ENCODE results near the gene ARL6IP4. TPM values are rescaled to one million over a fixed set of nuclear protein-coding genes. Genes with fewer than 3 reads are reported as not detected.

The ARL6IP4 gene
- total RNA-seq, 1 experiment from 2014 or later: 162 TPM

DNA sequence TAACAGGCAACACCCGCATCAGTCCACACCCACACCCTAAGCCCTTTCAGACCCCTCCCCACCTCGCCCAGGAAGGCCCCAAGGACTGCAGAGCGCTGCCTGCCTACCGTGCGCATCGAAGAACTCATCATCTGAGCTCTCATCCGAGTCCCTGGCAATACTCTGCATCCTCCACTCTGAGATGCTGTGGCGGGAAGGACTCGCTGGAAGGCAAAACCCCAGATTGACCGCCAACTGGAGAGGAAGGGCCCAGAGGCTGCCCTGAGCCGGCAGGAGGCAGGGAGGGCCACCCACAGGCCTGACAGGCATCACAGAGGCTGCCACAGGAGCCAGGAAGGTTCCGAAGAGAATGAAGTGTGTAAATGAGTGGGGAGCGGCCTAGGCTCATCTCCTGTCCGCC, 23.8 kb downstream of the ARL6IP4 start:
- Histone ChIP-seq H3K4me3 (no peak overlapping the region), H3K4me2 (no peak overlapping the region), H3K9me2 (ENCODE audit: insufficient read depth) (no peaks in the 10 kb centered on the region), H3F3A (ENCODE audit: insufficient read depth, low read depth) (no peaks in the 10 kb centered on the region), H3K27ac (no peak overlapping the region), H4K20me1 (ENCODE audit: insufficient read depth) (no peaks in the 10 kb centered on the region), H3K27me3 (ENCODE audit: insufficient read depth, low read depth) (no peaks in the 10 kb centered on the region), H3K4me1 (replicated peaks; ENCODE audit: insufficient read depth) (no peaks in the 10 kb centered on the region), H3K36me3 (ENCODE audit: low read depth) (no peaks in the 10 kb centered on the region), H3K9me3 (ENCODE audit: insufficient read depth, low read depth) (no peaks in the 10 kb centered on the region), H3K79me2 (ENCODE audit: low read depth) (no peaks in the 10 kb centered on the region), H2AFZ (no peak overlapping the region)
- BruUV-seq (replicated peaks): no TSS peak
- TF ChIP-seq EZH2 (IDR thresholded peaks at IDR 0.05; ENCODE audit: low read depth): no peak
- TF ChIP-seq, protein P1, sequence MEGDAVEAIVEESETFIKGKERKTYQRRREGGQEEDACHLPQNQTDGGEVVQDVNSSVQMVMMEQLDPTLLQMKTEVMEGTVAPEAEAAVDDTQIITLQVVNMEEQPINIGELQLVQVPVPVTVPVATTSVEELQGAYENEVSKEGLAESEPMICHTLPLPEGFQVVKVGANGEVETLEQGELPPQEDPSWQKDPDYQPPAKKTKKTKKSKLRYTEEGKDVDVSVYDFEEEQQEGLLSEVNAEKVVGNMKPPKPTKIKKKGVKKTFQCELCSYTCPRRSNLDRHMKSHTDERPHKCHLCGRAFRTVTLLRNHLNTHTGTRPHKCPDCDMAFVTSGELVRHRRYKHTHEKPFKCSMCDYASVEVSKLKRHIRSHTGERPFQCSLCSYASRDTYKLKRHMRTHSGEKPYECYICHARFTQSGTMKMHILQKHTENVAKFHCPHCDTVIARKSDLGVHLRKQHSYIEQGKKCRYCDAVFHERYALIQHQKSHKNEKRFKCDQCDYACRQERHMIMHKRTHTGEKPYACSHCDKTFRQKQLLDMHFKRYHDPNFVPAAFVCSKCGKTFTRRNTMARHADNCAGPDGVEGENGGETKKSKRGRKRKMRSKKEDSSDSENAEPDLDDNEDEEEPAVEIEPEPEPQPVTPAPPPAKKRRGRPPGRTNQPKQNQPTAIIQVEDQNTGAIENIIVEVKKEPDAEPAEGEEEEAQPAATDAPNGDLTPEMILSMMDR (conservative IDR thresholded peaks at IDR 0.05): no peak
- ChIA-PET CTCF (no interaction called here), POLR2A (ENCODE audit: unreplicated experiment) (no interaction called here)
- intact Hi-C loops (cut with micrococcal nuclease; ENCODE audit: unreplicated experiment): no loop called here
- DNase-seq: no peak

DNA sequence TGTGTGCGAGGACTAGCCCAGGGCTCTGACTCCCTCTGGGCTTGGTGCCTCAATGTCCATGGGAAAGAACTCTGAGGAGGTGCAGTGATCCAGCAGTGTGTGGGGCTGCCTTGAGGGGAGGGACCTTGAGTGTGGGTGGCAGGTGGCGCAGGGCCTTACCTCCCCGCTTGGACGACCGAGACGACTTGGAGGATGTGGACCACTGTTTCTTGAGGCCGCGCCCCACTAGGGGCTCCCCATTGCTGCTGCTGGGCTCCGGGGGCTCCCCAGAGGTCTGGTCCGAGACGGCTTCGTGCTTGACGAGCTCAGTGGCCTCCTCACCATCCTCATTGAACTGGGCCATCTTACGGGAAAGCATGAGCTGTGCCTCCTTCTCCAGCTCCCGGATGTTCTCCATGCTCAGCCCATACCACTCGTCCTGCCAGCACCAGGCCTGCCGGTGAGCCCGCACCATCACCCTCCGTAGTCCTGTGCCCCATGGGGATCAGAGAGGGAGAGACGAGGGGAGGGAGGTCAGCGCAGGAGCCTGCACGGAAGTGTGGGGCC, 24.7 kb downstream of the ARL6IP4 start:
- H3K27ac ChIP-seq: no peak overlapping the region
- no peak for TF ChIP-seq EZH2 (IDR thresholded peaks at IDR 0.05; ENCODE audit: low read depth)
- TF ChIP-seq, protein P1 (conservative IDR thresholded peaks at IDR 0.05): no peak
- no peak overlapping the region for H3K4me3 ChIP-seq
- H3K9me3 ChIP-seq (ENCODE audit: insufficient read depth, low read depth): no peaks in the 10 kb centered on the region
- H3F3A ChIP-seq (ENCODE audit: insufficient read depth, low read depth): no peaks in the 10 kb centered on the region
- intact Hi-C loops (cut with micrococcal nuclease; ENCODE audit: unreplicated experiment): no loop called here
- H2AFZ ChIP-seq: no peak overlapping the region
- H3K9me2 ChIP-seq (ENCODE audit: insufficient read depth): no peaks in the 10 kb centered on the region
- no peak for DNase-seq
- no TSS peak for BruUV-seq (replicated peaks)
- H4K20me1 ChIP-seq (ENCODE audit: insufficient read depth): no peaks in the 10 kb centered on the region
- no peaks in the 10 kb centered on the region for H3K27me3 ChIP-seq (ENCODE audit: insufficient read depth, low read depth)
- ChIA-PET POLR2A (ENCODE audit: unreplicated experiment) (no interaction called here), CTCF (no interaction called here)
- H3K36me3 ChIP-seq (ENCODE audit: low read depth): no peaks in the 10 kb centered on the region
- H3K4me1 ChIP-seq (replicated peaks; ENCODE audit: insufficient read depth): no peaks in the 10 kb centered on the region
- no peaks in the 10 kb centered on the region for H3K79me2 ChIP-seq (ENCODE audit: low read depth)
- H3K4me2 ChIP-seq: no peak overlapping the region

DNA sequence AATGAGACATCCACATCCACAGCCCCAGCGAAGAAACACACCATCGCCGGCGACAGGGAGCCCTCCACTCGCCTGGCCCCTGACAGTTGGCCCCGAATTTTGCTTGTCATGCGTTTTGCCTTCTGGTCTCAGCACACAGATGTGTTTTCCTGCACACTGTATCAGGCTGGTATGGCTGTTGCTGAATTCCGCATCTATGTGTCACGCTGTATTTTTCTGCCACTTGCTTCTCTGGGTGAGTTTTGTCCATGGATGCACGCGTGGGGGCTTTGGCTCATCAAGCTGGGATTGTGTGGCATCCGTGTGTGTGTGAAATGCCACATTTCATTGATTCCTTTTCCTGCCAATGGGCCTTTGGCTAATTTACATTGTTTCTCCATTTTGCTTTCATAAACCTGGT, 26.5 kb downstream of the ARL6IP4 start:
- H3K4me2 ChIP-seq: no peak overlapping the region
- H3F3A ChIP-seq (ENCODE audit: insufficient read depth, low read depth): no peaks in the 10 kb centered on the region
- no peak overlapping the region for H3K27ac ChIP-seq
- no peak overlapping the region for H3K4me3 ChIP-seq
- ChIA-PET POLR2A (ENCODE audit: unreplicated experiment) (no interaction called here), CTCF (no interaction called here)
- H4K20me1 ChIP-seq (ENCODE audit: insufficient read depth): no peaks in the 10 kb centered on the region
- H3K9me3 ChIP-seq (ENCODE audit: insufficient read depth, low read depth): no peaks in the 10 kb centered on the region
- H3K4me1 ChIP-seq (replicated peaks; ENCODE audit: insufficient read depth): no peaks in the 10 kb centered on the region
- no peaks in the 10 kb centered on the region for H3K9me2 ChIP-seq (ENCODE audit: insufficient read depth)
- H3K36me3 ChIP-seq (ENCODE audit: low read depth): no peaks in the 10 kb centered on the region
- H2AFZ ChIP-seq: no peak overlapping the region
- H3K79me2 ChIP-seq (ENCODE audit: low read depth): no peaks in the 10 kb centered on the region
- TF ChIP-seq EZH2 (IDR thresholded peaks at IDR 0.05; ENCODE audit: low read depth): no peak
- TF ChIP-seq, protein P1 (conservative IDR thresholded peaks at IDR 0.05): no peak
- intact Hi-C loops (cut with micrococcal nuclease; ENCODE audit: unreplicated experiment): no loop called here
- DNase-seq: no peak
- H3K27me3 ChIP-seq (ENCODE audit: insufficient read depth, low read depth): no peaks in the 10 kb centered on the region
- no TSS peak for BruUV-seq (replicated peaks)
